ENCODE data around the gene SEPTIN5.

Gene SEPTIN5

GRCh38 chr22:19762568-19763457 lies 48.5 kb downstream of the SEPTIN5 start:
- DNase-seq: no peak

- no peak for DNase-seq
Observed at GRCh38 chr22:19763458-19764298, 49.4 kb downstream of the SEPTIN5 start.

- DNase-seq: no peak
Observed at GRCh38 chr22:19764299-19764593, 49.9 kb downstream of the SEPTIN5 start.

- DNase-seq: no peak
Observed at GRCh38 chr22:19764636-19765476, 50.6 kb downstream of the SEPTIN5 start.

GRCh38 chr22:19765477-19766239 lies 51.4 kb downstream of the SEPTIN5 start:
- no peak for DNase-seq

- no peak for DNase-seq
Observed at GRCh38 chr22:19766240-19766510, 51.9 kb downstream of the SEPTIN5 start.

- DNase-seq: no peak
Observed at GRCh38 chr22:19766511-19767426, 52.5 kb downstream of the SEPTIN5 start.

GRCh38 chr22:19767427-19768341 lies 53.4 kb downstream of the SEPTIN5 start:
- no peak for DNase-seq

- DNase-seq: no peak
Observed at GRCh38 chr22:19769393-19769715, 55.1 kb downstream of the SEPTIN5 start.

GRCh38 chr22:19770349-19771220 lies 56.3 kb downstream of the SEPTIN5 start:
- no peak for DNase-seq

GRCh38 chr22:19772422-19772672 lies 58.0 kb downstream of the SEPTIN5 start:
- no peak for DNase-seq
